ENCODE measurements around the gene ANKRD22. TPM values are rescaled to one million over a fixed set of nuclear protein-coding genes. Genes with fewer than 3 reads are reported as not detected.
A peak's percentile ranks its signal among the peaks of the same experiment; 100 is the strongest.

ANKRD22 gene
- total RNA-seq, 6 donors from 2014 or later: 0.30 to 1.9 (median 1.1) TPM; not detected in 2

- 50 to 58% methylated on average over 1 of the region's 1 CpG for WGBS, 2 donors
- H3K4me3 ChIP-seq: no peak overlapping the region
- no peaks in the 10 kb centered on the region for H3K27me3 ChIP-seq
- ATAC-seq (ENCODE audit: low FRiP score in 2 of 2): no peak
- H3K27ac ChIP-seq: no peak overlapping the region
- peaks cover 0 to 9% (median 0%) of the 10 kb centered on the region in 4 donors for H3K4me1 ChIP-seq
- TF ChIP-seq POLR2AphosphoS5 (IDR thresholded peaks at IDR 0.05) (no peak), POLR2A (IDR thresholded peaks at IDR 0.05) (no peak)
- TF ChIP-seq, protein P1, sequence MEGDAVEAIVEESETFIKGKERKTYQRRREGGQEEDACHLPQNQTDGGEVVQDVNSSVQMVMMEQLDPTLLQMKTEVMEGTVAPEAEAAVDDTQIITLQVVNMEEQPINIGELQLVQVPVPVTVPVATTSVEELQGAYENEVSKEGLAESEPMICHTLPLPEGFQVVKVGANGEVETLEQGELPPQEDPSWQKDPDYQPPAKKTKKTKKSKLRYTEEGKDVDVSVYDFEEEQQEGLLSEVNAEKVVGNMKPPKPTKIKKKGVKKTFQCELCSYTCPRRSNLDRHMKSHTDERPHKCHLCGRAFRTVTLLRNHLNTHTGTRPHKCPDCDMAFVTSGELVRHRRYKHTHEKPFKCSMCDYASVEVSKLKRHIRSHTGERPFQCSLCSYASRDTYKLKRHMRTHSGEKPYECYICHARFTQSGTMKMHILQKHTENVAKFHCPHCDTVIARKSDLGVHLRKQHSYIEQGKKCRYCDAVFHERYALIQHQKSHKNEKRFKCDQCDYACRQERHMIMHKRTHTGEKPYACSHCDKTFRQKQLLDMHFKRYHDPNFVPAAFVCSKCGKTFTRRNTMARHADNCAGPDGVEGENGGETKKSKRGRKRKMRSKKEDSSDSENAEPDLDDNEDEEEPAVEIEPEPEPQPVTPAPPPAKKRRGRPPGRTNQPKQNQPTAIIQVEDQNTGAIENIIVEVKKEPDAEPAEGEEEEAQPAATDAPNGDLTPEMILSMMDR (IDR thresholded peaks at IDR 0.05): no peak
- DNase-seq: no peak
- no peaks in the 10 kb centered on the region for H3K36me3 ChIP-seq
- no peaks in the 10 kb centered on the region for H3K9me3 ChIP-seq
Observed at GRCh38 chr10:88794731-88795130, 56.9 kb downstream of the ANKRD22 start.

GRCh38 chr10:88793712-88794299 lies 57.8 kb downstream of the ANKRD22 start:
- ATAC-seq (ENCODE audit: low FRiP score in 2 of 2) (no peak), DNase-seq (no peak)
- H3K27me3 ChIP-seq: no peaks in the 10 kb centered on the region
- 63 to 64% methylated on average over 2 of the region's 2 CpGs for WGBS, 2 donors
- H3K27ac ChIP-seq: no peak overlapping the region
- no peak overlapping the region for H3K4me3 ChIP-seq
- TF ChIP-seq, protein P1 (IDR thresholded peaks at IDR 0.05): no peak
- TF ChIP-seq POLR2AphosphoS5 (IDR thresholded peaks at IDR 0.05): no peak
- TF ChIP-seq POLR2A (IDR thresholded peaks at IDR 0.05): no peak
- no peak for TF ChIP-seq EP300 (IDR thresholded peaks at IDR 0.05)
- H3K9me3 ChIP-seq: no peaks in the 10 kb centered on the region
- H3K36me3 ChIP-seq: no peaks in the 10 kb centered on the region
- H3K4me1 ChIP-seq: peaks cover 0 to 9% (median 0%) of the 10 kb centered on the region in 4 donors

GRCh38 chr10:88792661-88793060 lies 59.0 kb downstream of the ANKRD22 start:
- peak in 1 of 2 donors; percentile 63 for DNase-seq
- no peak overlapping the region for H3K4me3 ChIP-seq
- 48 to 67% methylated on average over 4 of the region's 4 CpGs for WGBS, 2 donors
- peaks cover 0 to 9% (median 0%) of the 10 kb centered on the region in 4 donors for H3K4me1 ChIP-seq
- no peaks in the 10 kb centered on the region for H3K36me3 ChIP-seq
- peak; percentile 30 to 90 for ATAC-seq (ENCODE audit: low FRiP score in 2 of 2)
- no peaks in the 10 kb centered on the region for H3K9me3 ChIP-seq
- no peaks in the 10 kb centered on the region for H3K27me3 ChIP-seq
- TF ChIP-seq, protein P1 (IDR thresholded peaks at IDR 0.05): no peak
- TF ChIP-seq EP300 (IDR thresholded peaks at IDR 0.05): peak in 1 of 4 donors; percentile 30
- TF ChIP-seq POLR2AphosphoS5 (IDR thresholded peaks at IDR 0.05): peak; percentile 12 to 41
- TF ChIP-seq POLR2A (IDR thresholded peaks at IDR 0.05): no peak
- H3K27ac ChIP-seq: no peak overlapping the region

DNA sequence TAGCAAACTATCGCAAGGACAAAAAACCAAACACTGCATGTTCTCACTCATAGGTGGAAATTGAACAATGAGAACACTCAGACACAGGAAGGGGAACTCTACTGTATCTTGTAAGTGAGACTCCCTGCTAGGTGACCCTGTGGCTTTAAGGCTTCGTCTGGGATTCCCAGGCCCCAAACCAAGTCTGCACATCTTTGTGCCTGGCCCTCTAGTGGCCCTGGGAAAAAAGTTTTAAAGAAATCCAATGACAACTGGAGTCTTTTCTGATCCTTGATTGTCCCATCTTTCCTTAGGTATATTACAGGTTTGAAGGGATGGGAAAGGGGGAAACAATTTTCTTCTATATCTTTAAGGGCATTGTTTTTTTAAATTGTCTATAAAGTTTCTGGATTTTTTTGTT lies 59.7 kb downstream of the ANKRD22 start:
- H3K27ac ChIP-seq: no peak overlapping the region
- peaks cover 0 to 9% (median 0%) of the 10 kb centered on the region in 4 donors for H3K4me1 ChIP-seq
- ATAC-seq (ENCODE audit: low FRiP score in 2 of 2) (no peak), DNase-seq (no peak)
- H3K27me3 ChIP-seq: no peaks in the 10 kb centered on the region
- 60% methylated on average over 2 of the region's 2 CpGs for WGBS, 2 donors
- no peaks in the 10 kb centered on the region for H3K9me3 ChIP-seq
- TF ChIP-seq, protein P1 (IDR thresholded peaks at IDR 0.05): peak in 1 of 6 experiments; percentile 15
- TF ChIP-seq POLR2AphosphoS5 (IDR thresholded peaks at IDR 0.05): no peak
- no peaks in the 10 kb centered on the region for H3K36me3 ChIP-seq
- no peak overlapping the region for H3K4me3 ChIP-seq

GRCh38 chr10:88788924-88789323 lies 62.7 kb downstream of the ANKRD22 start:
- H3K9me3 ChIP-seq: no peaks in the 10 kb centered on the region
- TF ChIP-seq POLR2AphosphoS5 (IDR thresholded peaks at IDR 0.05) (no peak), POLR2A (IDR thresholded peaks at IDR 0.05) (no peak), EP300 (IDR thresholded peaks at IDR 0.05) (no peak)
- TF ChIP-seq, protein P1 (IDR thresholded peaks at IDR 0.05): no peak
- DNase-seq: no peak
- no peak overlapping the region for H3K27ac ChIP-seq
- no peaks in the 10 kb centered on the region for H3K36me3 ChIP-seq
- ATAC-seq (ENCODE audit: low FRiP score in 2 of 2): no peak
- no peaks in the 10 kb centered on the region for H3K27me3 ChIP-seq
- peaks cover 0 to 9% (median 0%) of the 10 kb centered on the region in 4 donors for H3K4me1 ChIP-seq
- H3K4me3 ChIP-seq: no peak overlapping the region

All from upper lobe of left lung (tissue), 6 donors.